ENCODE data around the gene PDSS2. TPM values are rescaled to one million over a fixed set of nuclear protein-coding genes. Genes with fewer than 3 reads are reported as not detected.
"Not testable (repeated sequence)": the region's sequence is repeated elsewhere in the genome, so short reads cannot be mapped to it uniquely, and the experiment has no call there.

The PDSS2 gene
- total RNA-seq, 1 donor from 2014 or later = 10.1 TPM

DNA sequence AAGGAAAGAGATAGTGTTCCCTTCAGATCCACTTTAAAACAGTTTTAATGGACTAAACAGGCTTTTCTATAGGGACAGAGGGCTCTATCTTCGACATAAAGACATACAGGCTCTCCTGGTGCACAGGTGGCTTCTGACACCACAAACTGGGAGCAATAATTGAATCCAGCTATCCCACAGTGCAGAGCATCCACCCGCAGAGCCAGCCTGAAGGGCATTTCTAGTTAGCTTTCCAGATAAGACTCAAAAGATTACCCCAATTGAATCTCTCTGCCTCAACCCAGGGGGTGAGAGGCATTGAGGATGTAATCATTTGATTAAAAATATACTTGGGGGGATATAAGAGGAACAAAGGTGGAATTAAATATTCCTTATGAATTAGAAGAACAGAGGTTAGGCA, 279.3 kb downstream of the PDSS2 start:
- H3K9me3 Mint-ChIP-seq (ENCODE audit: low read depth) = no peaks in the 10 kb centered on the region
- no peak for DNase-seq (ENCODE audit: low spot score)
- no peaks in the 10 kb centered on the region for H3K36me3 Mint-ChIP-seq (ENCODE audit: low read depth)
- H3K27me3 Mint-ChIP-seq (ENCODE audit: low read depth) = no peaks in the 10 kb centered on the region
- no peak overlapping the region for H3K27ac Mint-ChIP-seq (ENCODE audit: unreplicated experiment)
- TF ChIP-seq, protein P1, sequence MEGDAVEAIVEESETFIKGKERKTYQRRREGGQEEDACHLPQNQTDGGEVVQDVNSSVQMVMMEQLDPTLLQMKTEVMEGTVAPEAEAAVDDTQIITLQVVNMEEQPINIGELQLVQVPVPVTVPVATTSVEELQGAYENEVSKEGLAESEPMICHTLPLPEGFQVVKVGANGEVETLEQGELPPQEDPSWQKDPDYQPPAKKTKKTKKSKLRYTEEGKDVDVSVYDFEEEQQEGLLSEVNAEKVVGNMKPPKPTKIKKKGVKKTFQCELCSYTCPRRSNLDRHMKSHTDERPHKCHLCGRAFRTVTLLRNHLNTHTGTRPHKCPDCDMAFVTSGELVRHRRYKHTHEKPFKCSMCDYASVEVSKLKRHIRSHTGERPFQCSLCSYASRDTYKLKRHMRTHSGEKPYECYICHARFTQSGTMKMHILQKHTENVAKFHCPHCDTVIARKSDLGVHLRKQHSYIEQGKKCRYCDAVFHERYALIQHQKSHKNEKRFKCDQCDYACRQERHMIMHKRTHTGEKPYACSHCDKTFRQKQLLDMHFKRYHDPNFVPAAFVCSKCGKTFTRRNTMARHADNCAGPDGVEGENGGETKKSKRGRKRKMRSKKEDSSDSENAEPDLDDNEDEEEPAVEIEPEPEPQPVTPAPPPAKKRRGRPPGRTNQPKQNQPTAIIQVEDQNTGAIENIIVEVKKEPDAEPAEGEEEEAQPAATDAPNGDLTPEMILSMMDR (IDR thresholded peaks at IDR 0.05) = no peak
- no peak overlapping the region for H3K4me3 Mint-ChIP-seq (ENCODE audit: unreplicated experiment)
- H3K4me1 Mint-ChIP-seq (ENCODE audit: low read depth) = no peaks in the 10 kb centered on the region

DNA sequence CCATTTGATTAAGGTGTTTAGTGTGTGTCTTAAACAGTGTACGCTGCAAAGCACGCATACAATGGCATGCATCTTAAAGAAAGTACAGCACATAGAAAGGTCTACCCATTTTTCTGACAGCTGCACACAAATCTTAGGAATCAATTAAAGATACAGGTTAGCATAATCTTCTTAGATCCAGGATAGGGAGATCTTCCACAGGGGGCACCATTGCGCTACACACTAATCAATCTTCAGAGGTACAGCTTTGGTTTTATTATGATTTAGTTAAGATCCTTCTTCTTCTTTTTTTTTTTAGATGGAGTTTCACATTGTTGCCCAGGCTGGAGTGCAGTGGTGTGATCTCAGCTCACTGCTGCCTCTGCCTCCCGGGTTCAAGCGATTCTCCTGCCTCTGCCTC, 280.4 kb downstream of the PDSS2 start:
- H3K4me3 Mint-ChIP-seq (ENCODE audit: unreplicated experiment) = no peak overlapping the region
- TF ChIP-seq, protein P1 (IDR thresholded peaks at IDR 0.05) = peak; percentile 57
- peaks cover under 1% of the 10 kb centered on the region for H3K4me1 Mint-ChIP-seq (ENCODE audit: low read depth)
- H3K9me3 Mint-ChIP-seq (ENCODE audit: low read depth) = no peaks in the 10 kb centered on the region
- no peaks in the 10 kb centered on the region for H3K27me3 Mint-ChIP-seq (ENCODE audit: low read depth)
- DNase-seq (ENCODE audit: low spot score) = no peak
- H3K27ac Mint-ChIP-seq (ENCODE audit: unreplicated experiment) = no peak overlapping the region
- H3K36me3 Mint-ChIP-seq (ENCODE audit: low read depth) = no peaks in the 10 kb centered on the region

DNA sequence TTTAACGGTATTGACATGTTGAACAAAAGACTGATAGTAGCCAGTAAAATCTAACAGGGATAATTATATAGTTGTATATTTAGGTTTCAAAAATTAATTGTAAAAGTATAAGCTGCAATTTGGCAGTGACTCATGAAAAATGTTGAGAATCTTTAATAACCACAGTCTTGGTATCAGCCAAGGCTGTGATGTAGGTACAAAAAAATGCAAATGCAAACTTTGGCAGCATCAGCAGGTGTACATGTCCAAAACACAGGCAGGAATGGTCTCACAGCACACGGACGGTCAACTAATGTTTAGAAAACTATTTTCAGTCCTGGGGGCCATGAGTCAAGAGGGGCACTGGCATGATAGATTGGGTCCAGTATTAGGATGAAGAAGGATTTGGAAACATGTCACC, 285.6 kb downstream of the PDSS2 start:
- Mint-ChIP-seq H3K27ac (ENCODE audit: unreplicated experiment) (no peak overlapping the region), H3K4me1 (ENCODE audit: low read depth) (peaks cover 6% of the 10 kb centered on the region), H3K36me3 (ENCODE audit: low read depth) (peaks cover 2% of the 10 kb centered on the region), H3K27me3 (ENCODE audit: low read depth) (no peaks in the 10 kb centered on the region), H3K4me3 (ENCODE audit: unreplicated experiment) (no peak overlapping the region), H3K9me3 (ENCODE audit: low read depth) (no peaks in the 10 kb centered on the region)
- no peak for DNase-seq (ENCODE audit: low spot score)
- TF ChIP-seq, protein P1 (IDR thresholded peaks at IDR 0.05) = no peak

DNA sequence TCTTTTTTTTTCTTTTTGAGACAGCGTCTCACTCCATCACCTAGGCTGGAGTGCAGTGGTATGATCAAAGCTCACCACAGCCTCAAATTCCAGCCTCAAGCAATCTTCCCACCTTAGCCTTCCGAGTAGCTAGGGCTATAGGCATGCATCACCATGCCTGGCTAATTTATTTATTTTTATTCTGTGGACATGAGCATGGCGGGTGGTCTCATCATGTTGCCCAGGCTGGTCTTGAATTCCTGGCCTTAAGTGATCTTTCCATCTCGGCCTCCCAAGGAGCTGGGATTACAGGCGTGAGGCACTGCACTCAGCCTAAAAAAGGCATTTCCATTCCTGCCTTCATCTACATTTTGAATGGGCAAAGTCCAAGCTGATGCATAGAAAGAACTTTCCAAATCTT, 287.9 kb downstream of the PDSS2 start:
- Mint-ChIP-seq H3K4me3 (ENCODE audit: unreplicated experiment) (no peak overlapping the region), H3K27me3 (ENCODE audit: low read depth) (no peaks in the 10 kb centered on the region), H3K36me3 (ENCODE audit: low read depth) (peaks cover 2% of the 10 kb centered on the region), H3K4me1 (ENCODE audit: low read depth) (peaks cover 6% of the 10 kb centered on the region), H3K27ac (ENCODE audit: unreplicated experiment) (no peak overlapping the region), H3K9me3 (ENCODE audit: low read depth) (no peaks in the 10 kb centered on the region)
- TF ChIP-seq, protein P1 (IDR thresholded peaks at IDR 0.05) = no peak
- DNase-seq (ENCODE audit: low spot score) = no peak

DNA sequence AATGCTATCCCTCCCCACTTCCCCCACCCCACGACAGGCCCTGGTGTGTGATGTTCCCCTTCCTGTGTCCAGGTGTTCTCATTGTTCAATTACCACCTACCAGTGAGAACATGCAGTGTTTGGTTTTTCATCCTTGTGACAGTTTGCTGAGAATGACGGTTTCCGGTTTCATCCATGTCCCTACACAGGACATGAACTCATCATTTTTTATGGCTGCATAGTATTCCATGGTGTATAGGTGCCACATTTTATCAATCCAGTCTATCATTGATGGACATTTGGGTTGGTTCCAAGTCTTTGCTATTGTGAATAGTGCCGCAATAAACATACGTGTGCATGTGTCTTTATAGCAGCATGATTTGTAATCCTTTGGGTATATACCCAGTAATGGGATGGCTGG, 295.1 kb downstream of the PDSS2 start:
- not testable (repeated sequence) for H3K4me3 Mint-ChIP-seq (ENCODE audit: unreplicated experiment); DNase-seq (ENCODE audit: low spot score); H3K27ac Mint-ChIP-seq (ENCODE audit: unreplicated experiment); H3K27me3 Mint-ChIP-seq (ENCODE audit: low read depth); H3K36me3 Mint-ChIP-seq (ENCODE audit: low read depth); H3K4me1 Mint-ChIP-seq (ENCODE audit: low read depth); H3K9me3 Mint-ChIP-seq (ENCODE audit: low read depth)

DNA sequence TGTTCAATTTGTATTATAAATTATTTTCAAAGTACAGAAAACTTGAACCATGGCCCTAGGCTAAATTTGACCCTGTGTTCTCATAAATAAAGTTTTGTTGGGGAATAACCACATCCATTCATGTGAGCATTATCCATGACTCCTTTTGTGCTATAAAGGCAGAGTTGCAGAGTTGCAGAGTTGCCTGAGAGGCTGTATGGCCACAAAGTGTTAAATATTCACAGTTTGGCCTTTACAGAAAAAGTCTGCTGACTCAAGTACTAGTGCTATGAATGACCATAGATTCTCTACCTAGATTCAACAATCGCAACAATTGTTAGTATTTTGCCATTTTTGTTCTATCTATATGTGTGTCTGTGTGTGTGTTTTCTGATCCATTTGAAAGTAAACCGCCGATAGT, 297.8 kb downstream of the PDSS2 start:
- no peaks in the 10 kb centered on the region for H3K27me3 Mint-ChIP-seq (ENCODE audit: low read depth)
- H3K4me3 Mint-ChIP-seq (ENCODE audit: unreplicated experiment) = no peak overlapping the region
- H3K9me3 Mint-ChIP-seq (ENCODE audit: low read depth) = no peaks in the 10 kb centered on the region
- H3K27ac Mint-ChIP-seq (ENCODE audit: unreplicated experiment) = no peak overlapping the region
- TF ChIP-seq, protein P1 (IDR thresholded peaks at IDR 0.05) = no peak
- DNase-seq (ENCODE audit: low spot score) = no peak
- no peaks in the 10 kb centered on the region for H3K36me3 Mint-ChIP-seq (ENCODE audit: low read depth)
- no peaks in the 10 kb centered on the region for H3K4me1 Mint-ChIP-seq (ENCODE audit: low read depth)

Measured in chondrocyte (in vitro differentiated cells).